ENCODE data around the gene CSNK1D. TPM values are rescaled to one million over a fixed set of nuclear protein-coding genes. Genes with fewer than 3 reads are reported as not detected.

The CSNK1D gene
- total and polyA plus RNA-seq, 2 experiments from 2014 or later = 55.3 to 66.4 TPM

- no peak overlapping the region for H3K4me2 ChIP-seq
- H3K9me2 ChIP-seq (ENCODE audit: insufficient read depth) = no peaks in the 10 kb centered on the region
- H4K20me1 ChIP-seq (replicated peaks; ENCODE audit: insufficient read depth) = peaks cover 24% of the 10 kb centered on the region
- H3K27ac Mint-ChIP-seq = no peak overlapping the region
- H3K79me2 ChIP-seq (replicated peaks; ENCODE audit: insufficient read depth) = peaks cover 18% of the 10 kb centered on the region
- H3K4me3 ChIP-seq = no peak overlapping the region
- H3F3A ChIP-seq (replicated peaks; ENCODE audit: low read depth) = 0 out of 2 replicates have a peak, but pooled peaks cover 9% of the 10 kb centered on the region
- no peak for TF ChIP-seq EZH2 (IDR thresholded peaks at IDR 0.05; ENCODE audit: low read depth, unreplicated experiment)
- no peak for TF ChIP-seq EZH2phosphoT487 (IDR thresholded peaks at IDR 0.05; ENCODE audit: unreplicated experiment)
- no peak for TF ChIP-seq ZNF114 (CRISPR knock-in tag; IDR thresholded peaks at IDR 0.05)
- TF ChIP-seq CTCF (conservative IDR thresholded peaks at IDR 0.05; ENCODE audit: low read depth in 2 of 2) = no peak
- no peaks in the 10 kb centered on the region; the same call in 1 of the 2 replicates for H3K4me1 ChIP-seq (ENCODE audit: insufficient read depth)
- H3K4me1 Mint-ChIP-seq = peaks cover 7% of the 10 kb centered on the region
- peaks cover 12% of the 10 kb centered on the region for H3K36me3 ChIP-seq (ENCODE audit: insufficient read depth)
- no peak overlapping the region for H3K4me3 Mint-ChIP-seq
- DNase-seq (ENCODE audit: low spot score) (no peak), ATAC-seq (no peak)
- H3K36me3 Mint-ChIP-seq (ENCODE audit: low read depth) = peaks cover 52% of the 10 kb centered on the region
- no peak overlapping the region for H2AFZ ChIP-seq
- no peaks in the 10 kb centered on the region for H3K27me3 ChIP-seq (ENCODE audit: insufficient read depth)
- no peak overlapping the region for H3K27ac ChIP-seq (ENCODE audit: low read depth)
- peaks cover 15% of the 10 kb centered on the region for H3K27me3 Mint-ChIP-seq (ENCODE audit: insufficient read depth, low read depth, poor library complexity)
- no peaks in the 10 kb centered on the region; the same call in 2 of the 3 replicates for H3K9me3 Mint-ChIP-seq
Measured at GRCh38 chr17:82242698-82242976, 30.9 kb downstream of the CSNK1D start.

GRCh38 chr17:82241926-82242697 lies 31.4 kb downstream of the CSNK1D start:
- no peak overlapping the region for H3K4me2 ChIP-seq
- peaks cover 11% of the 10 kb centered on the region for H3K36me3 ChIP-seq (ENCODE audit: insufficient read depth)
- no peak overlapping the region for H3K4me3 Mint-ChIP-seq
- peak; percentile 3 for ATAC-seq
- H3K4me1 Mint-ChIP-seq = peaks cover 7% of the 10 kb centered on the region
- H3K27ac Mint-ChIP-seq = no peak overlapping the region
- 0 out of 2 replicates have a peak, but pooled peaks cover 9% of the 10 kb centered on the region for H3F3A ChIP-seq (replicated peaks; ENCODE audit: low read depth)
- H3K27me3 Mint-ChIP-seq (ENCODE audit: insufficient read depth, low read depth, poor library complexity) = peaks cover 18% of the 10 kb centered on the region
- no peaks in the 10 kb centered on the region for H3K27me3 ChIP-seq (ENCODE audit: insufficient read depth)
- no peak overlapping the region for H2AFZ ChIP-seq
- no peaks in the 10 kb centered on the region; the same call in 1 of the 2 replicates for H3K4me1 ChIP-seq (ENCODE audit: insufficient read depth)
- H3K9me3 Mint-ChIP-seq = no peaks in the 10 kb centered on the region; the same call in 2 of the 3 replicates
- TF ChIP-seq ZNF462 (CRISPR knock-in tag; IDR thresholded peaks at IDR 0.05) (no peak), JUNB (IDR thresholded peaks at IDR 0.05; ENCODE audit: unreplicated experiment) (no peak)
- H3K9me2 ChIP-seq (ENCODE audit: insufficient read depth) = no peaks in the 10 kb centered on the region
- H3K79me2 ChIP-seq (replicated peaks; ENCODE audit: insufficient read depth) = peaks cover 16% of the 10 kb centered on the region
- DNase-seq (ENCODE audit: low spot score) = no peak
- H4K20me1 ChIP-seq (replicated peaks; ENCODE audit: insufficient read depth) = peaks cover 21% of the 10 kb centered on the region
- H3K4me3 ChIP-seq = no peak overlapping the region
- no peak overlapping the region for H3K27ac ChIP-seq (ENCODE audit: low read depth)
- H3K36me3 Mint-ChIP-seq (ENCODE audit: low read depth) = peaks cover 46% of the 10 kb centered on the region
